ENCODE measurements around the gene PLCB1.

Gene PLCB1

DNA sequence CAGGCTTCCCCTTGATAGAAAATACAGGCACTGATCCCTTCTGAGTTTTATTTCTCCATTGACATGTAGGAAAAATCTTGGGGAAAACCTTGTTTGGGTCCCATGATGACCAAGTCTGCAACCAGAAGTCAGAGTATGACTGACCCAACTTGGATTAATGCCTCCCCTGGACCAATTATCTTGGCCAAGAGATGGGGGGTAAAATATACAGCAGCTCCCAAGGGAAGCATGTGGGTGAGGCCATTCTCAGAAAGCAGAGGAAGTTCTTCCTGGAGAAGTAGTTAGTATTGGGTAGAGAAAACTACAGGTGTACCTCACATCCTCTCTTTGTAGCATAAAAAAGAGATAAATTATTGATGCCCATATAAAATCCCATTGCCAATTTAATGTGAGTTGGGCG lies 651.7 kb downstream of the PLCB1 start:
- no peak for TF ChIP-seq CTCF (IDR thresholded peaks at IDR 0.05; ENCODE audit: insufficient read depth, low read length, poor library complexity, severe bottlenecking)

GRCh38 chr20:8786383-8786782 lies 654.3 kb downstream of the PLCB1 start:
- H3K36me3 ChIP-seq (ENCODE audit: control insufficient read depth, insufficient read depth, low read length), result no peaks in the 10 kb centered on the region
- no peak for DNase-seq (ENCODE audit: extremely low read depth, insufficient read length)
- no peaks in the 10 kb centered on the region for H3K27me3 ChIP-seq (replicated peaks; ENCODE audit: control insufficient read depth, insufficient read depth, low read length)
- TF ChIP-seq CTCF (IDR thresholded peaks at IDR 0.05; ENCODE audit: insufficient read depth, low read length, poor library complexity, severe bottlenecking), result no peak
- H3K4me3 ChIP-seq (replicated peaks; ENCODE audit: low read depth, low read length), result no peak overlapping the region

More for the DNA sequence above, 651.7 kb downstream of the PLCB1 start:
- Histone ChIP-seq H3K27me3 (replicated peaks; ENCODE audit: control insufficient read depth, insufficient read depth, low read length) (no peaks in the 10 kb centered on the region), H3K4me3 (replicated peaks; ENCODE audit: low read depth, low read length) (no peak overlapping the region), H3K36me3 (ENCODE audit: control insufficient read depth, insufficient read depth, low read length) (no peaks in the 10 kb centered on the region)
- DNase-seq (ENCODE audit: extremely low read depth, insufficient read length), result no peak

DNA sequence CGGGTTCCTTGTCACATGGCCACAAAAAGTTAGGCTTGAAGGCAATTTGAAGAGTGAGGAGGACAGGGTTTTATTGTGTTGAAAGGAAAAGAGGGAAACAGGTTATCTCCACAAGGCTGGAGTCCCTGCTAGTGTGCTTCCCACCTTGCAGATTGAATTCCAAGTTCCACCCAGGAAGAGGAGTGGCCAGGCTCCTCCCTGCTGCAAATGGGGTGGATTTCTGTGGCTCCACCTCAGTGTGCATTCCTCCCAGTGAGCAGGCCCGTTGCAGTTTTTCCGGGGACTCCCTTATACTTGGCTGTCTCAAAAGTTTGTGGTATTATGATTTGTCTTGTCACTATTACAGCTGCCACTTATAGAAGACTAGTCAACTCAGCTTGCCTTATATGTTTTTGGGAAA lies 655.0 kb downstream of the PLCB1 start:
- no peak for DNase-seq (ENCODE audit: extremely low read depth, insufficient read length)
- Histone ChIP-seq H3K36me3 (ENCODE audit: control insufficient read depth, insufficient read depth, low read length) (no peaks in the 10 kb centered on the region), H3K27me3 (replicated peaks; ENCODE audit: control insufficient read depth, insufficient read depth, low read length) (no peaks in the 10 kb centered on the region), H3K4me3 (replicated peaks; ENCODE audit: low read depth, low read length) (no peak overlapping the region)
- no peak for TF ChIP-seq CTCF (IDR thresholded peaks at IDR 0.05; ENCODE audit: insufficient read depth, low read length, poor library complexity, severe bottlenecking)

GRCh38 chr20:8788275-8788674 lies 656.2 kb downstream of the PLCB1 start:
- Histone ChIP-seq H3K27me3 (replicated peaks; ENCODE audit: control insufficient read depth, insufficient read depth, low read length) (no peaks in the 10 kb centered on the region), H3K4me3 (replicated peaks; ENCODE audit: low read depth, low read length) (no peak overlapping the region), H3K36me3 (ENCODE audit: control insufficient read depth, insufficient read depth, low read length) (no peaks in the 10 kb centered on the region)
- no peak for TF ChIP-seq CTCF (IDR thresholded peaks at IDR 0.05; ENCODE audit: insufficient read depth, low read length, poor library complexity, severe bottlenecking)
- no peak for DNase-seq (ENCODE audit: extremely low read depth, insufficient read length)

- no peak for DNase-seq (ENCODE audit: extremely low read depth, insufficient read length)
- TF ChIP-seq CTCF (IDR thresholded peaks at IDR 0.05; ENCODE audit: insufficient read depth, low read length, poor library complexity, severe bottlenecking), result no peak
- Histone ChIP-seq H3K36me3 (ENCODE audit: control insufficient read depth, insufficient read depth, low read length) (no peaks in the 10 kb centered on the region), H3K27me3 (replicated peaks; ENCODE audit: control insufficient read depth, insufficient read depth, low read length) (no peaks in the 10 kb centered on the region), H3K4me3 (replicated peaks; ENCODE audit: low read depth, low read length) (no peak overlapping the region)
These were observed 656.8 kb downstream of the PLCB1 start for GRCh38 chr20:8788831-8789230.

DNA sequence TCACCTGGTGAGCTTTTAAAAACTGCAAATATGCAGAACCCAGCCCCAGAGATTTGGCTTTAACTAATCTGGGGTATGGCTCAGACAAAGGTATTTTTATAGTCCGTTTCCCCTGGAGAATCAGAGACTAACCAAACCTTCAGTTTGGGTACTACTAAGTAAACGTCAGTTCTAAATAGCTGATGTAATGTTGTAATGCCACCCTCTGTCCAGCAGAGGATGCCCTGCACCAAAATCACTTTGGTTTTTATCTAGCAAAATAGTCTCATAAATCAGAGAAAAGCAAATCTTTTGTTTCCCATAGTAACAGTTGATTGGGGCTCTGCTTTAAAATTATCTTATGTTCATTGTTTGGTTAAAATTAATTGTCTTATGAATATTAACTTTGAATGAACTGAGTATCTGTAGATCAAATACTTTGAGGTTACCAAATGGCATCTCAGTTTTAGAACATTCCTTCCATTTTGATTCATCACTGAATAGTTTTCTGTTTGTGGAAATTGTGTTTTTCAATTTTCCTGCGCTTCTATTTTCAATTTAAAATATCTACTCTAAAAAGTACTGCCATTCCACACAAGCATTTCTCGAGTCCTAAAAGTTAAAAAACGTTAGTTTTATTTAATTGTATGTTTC lies 658.5 kb downstream of the PLCB1 start:
- H3K4me3 ChIP-seq (replicated peaks; ENCODE audit: low read depth, low read length), result no peak overlapping the region
- TF ChIP-seq CTCF (IDR thresholded peaks at IDR 0.05; ENCODE audit: insufficient read depth, low read length, poor library complexity, severe bottlenecking), result peak; percentile 94
- no peaks in the 10 kb centered on the region for H3K36me3 ChIP-seq (ENCODE audit: control insufficient read depth, insufficient read depth, low read length)
- no peaks in the 10 kb centered on the region for H3K27me3 ChIP-seq (replicated peaks; ENCODE audit: control insufficient read depth, insufficient read depth, low read length)
- no peak for DNase-seq (ENCODE audit: extremely low read depth, insufficient read length)

Measured in GM06990 (cell line).